Neutrophil (primary cell): ENCODE data around the gene FAM117B.

Experiments
- H3K27ac ChIP-seq: fragments of 200-600 bp; sonication (generic); 2 replicates; pipeline ENCODE4 v1.5.1; 2016; ENCODE audit warnings: mild to moderate bottlenecking, moderate library complexity
- H3K27me3 ChIP-seq: fragments of 200-600 bp; sonication (generic); 2 replicates; pipeline ENCODE4 v1.6.0; 2016; ENCODE audit warnings: mild to moderate bottlenecking
- H3K36me3 ChIP-seq: fragments of 200-600 bp; sonication (generic); 2 replicates; pipeline ENCODE4 v1.5.1; 2017
- H3K4me1 ChIP-seq, 2 experiments: fragments of 200-600 bp in 1 of 2; sonication (generic) in 1 of 2; 1 replicate in 1 of 2; 2 replicates in 1 of 2; pipeline versions ENCODE4 v1.5.1 to v1.6.1; 2013 to 2016; ENCODE audit warnings: low read depth in 1 of 2, low read length in 1 of 2, mild to moderate bottlenecking in 1 of 2, moderate library complexity in 1 of 2; ENCODE audit not compliant: control insufficient read depth in 1 of 2, insufficient read depth in 1 of 2
- H3K4me3 ChIP-seq, 2 experiments: fragments of 200-600 bp in 1 of 2; sonication (generic) in 1 of 2; 1 replicate in 1 of 2; 2 replicates in 1 of 2; pipeline ENCODE4 v1.5.1; 2013 to 2016; ENCODE audit warnings: low read depth in 1 of 2, low read length in 1 of 2, mild to moderate bottlenecking in 1 of 2, moderate library complexity in 1 of 2
- H3K9me3 ChIP-seq: fragments of 200-600 bp; sonication (generic); 2 replicates; pipeline ENCODE4 v1.5.1; 2016
- TF ChIP-seq, protein P1 (sequence below): fragments of 200-600 bp; sonication (generic); IDR thresholded peaks from 2 replicates; pipeline ENCODE4 v1.5.1; 2016; ENCODE audit warnings: antibody characterized with exemption

The FAM117B gene

DNA sequence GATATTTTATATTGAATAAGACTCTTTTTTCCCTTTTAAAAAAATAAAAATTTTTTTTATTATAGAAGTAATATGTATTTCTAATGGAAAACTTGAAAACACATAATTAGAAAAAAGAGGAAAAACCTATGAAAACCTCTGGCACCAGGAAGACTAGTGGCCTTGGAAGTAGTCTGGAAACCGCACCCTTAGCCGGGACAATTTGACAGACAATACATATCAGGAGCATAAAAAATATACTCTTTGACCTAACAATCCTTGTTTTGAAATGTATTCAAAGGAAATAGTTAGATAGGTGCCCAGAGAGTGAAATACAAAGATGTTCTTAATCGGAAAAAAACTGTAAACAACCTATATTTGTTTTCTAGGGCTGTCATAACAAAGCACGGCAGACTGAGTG, 34.9 kb upstream of the FAM117B start:
- TF ChIP-seq, protein P1, sequence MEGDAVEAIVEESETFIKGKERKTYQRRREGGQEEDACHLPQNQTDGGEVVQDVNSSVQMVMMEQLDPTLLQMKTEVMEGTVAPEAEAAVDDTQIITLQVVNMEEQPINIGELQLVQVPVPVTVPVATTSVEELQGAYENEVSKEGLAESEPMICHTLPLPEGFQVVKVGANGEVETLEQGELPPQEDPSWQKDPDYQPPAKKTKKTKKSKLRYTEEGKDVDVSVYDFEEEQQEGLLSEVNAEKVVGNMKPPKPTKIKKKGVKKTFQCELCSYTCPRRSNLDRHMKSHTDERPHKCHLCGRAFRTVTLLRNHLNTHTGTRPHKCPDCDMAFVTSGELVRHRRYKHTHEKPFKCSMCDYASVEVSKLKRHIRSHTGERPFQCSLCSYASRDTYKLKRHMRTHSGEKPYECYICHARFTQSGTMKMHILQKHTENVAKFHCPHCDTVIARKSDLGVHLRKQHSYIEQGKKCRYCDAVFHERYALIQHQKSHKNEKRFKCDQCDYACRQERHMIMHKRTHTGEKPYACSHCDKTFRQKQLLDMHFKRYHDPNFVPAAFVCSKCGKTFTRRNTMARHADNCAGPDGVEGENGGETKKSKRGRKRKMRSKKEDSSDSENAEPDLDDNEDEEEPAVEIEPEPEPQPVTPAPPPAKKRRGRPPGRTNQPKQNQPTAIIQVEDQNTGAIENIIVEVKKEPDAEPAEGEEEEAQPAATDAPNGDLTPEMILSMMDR: no peak
- no peak overlapping the region for H3K27ac ChIP-seq
- no peaks in the 10 kb centered on the region for H3K9me3 ChIP-seq
- H3K4me1 ChIP-seq: no peaks in the 10 kb centered on the region
- no peak overlapping the region for H3K4me3 ChIP-seq
- H3K36me3 ChIP-seq: no peaks in the 10 kb centered on the region
- no peaks in the 10 kb centered on the region for H3K27me3 ChIP-seq

DNA sequence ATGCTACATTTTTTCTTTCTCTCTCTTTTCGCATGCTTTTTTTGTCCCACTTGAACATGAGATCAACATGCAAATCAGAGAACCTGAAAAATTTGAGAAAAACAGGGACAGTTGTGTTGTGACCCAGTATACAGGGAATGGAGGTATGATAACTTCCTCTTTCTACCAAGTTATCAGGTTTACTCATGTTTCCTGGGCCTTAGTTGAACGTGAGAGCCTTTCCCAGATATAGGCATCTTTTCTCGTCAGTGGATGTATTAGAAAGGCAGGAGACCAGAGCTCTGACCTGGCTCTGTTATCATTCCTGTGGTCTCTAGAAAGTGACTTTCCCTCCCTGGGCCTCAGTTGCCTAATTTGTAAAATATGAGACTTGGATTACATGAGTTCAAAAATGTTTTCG, 30.1 kb upstream of the FAM117B start:
- peaks cover 9 to 15% of the 10 kb centered on the region in 2 experiments for H3K4me1 ChIP-seq
- H3K9me3 ChIP-seq: no peaks in the 10 kb centered on the region
- no peaks in the 10 kb centered on the region for H3K36me3 ChIP-seq
- H3K27ac ChIP-seq: no peak overlapping the region
- TF ChIP-seq, protein P1: no peak
- H3K4me3 ChIP-seq: no peak overlapping the region
- no peaks in the 10 kb centered on the region for H3K27me3 ChIP-seq

DNA sequence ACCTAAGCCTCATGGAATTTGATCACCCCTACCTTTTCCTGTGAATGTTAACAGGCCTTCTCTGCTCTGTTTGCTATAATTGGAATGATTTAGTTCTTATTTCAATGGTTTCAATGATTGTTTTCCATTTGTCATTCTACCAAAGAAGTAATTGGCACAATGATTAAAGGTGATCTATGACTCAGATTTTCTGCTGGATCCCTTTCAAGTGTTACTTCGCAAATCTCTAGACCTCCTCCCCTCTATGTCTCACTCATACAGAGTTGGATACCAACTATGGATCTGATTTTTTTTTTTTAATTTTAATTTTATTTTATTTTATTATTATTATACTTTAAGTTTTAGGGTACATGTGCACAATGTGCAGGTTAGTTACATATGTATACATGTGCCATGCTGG, 29.6 kb upstream of the FAM117B start:
- TF ChIP-seq, protein P1: no peak
- H3K4me3 ChIP-seq: no peak overlapping the region
- peaks cover 9 to 17% of the 10 kb centered on the region in 2 experiments for H3K4me1 ChIP-seq
- no peaks in the 10 kb centered on the region for H3K36me3 ChIP-seq
- H3K9me3 ChIP-seq: no peaks in the 10 kb centered on the region
- no peaks in the 10 kb centered on the region for H3K27me3 ChIP-seq
- H3K27ac ChIP-seq: no peak overlapping the region

DNA sequence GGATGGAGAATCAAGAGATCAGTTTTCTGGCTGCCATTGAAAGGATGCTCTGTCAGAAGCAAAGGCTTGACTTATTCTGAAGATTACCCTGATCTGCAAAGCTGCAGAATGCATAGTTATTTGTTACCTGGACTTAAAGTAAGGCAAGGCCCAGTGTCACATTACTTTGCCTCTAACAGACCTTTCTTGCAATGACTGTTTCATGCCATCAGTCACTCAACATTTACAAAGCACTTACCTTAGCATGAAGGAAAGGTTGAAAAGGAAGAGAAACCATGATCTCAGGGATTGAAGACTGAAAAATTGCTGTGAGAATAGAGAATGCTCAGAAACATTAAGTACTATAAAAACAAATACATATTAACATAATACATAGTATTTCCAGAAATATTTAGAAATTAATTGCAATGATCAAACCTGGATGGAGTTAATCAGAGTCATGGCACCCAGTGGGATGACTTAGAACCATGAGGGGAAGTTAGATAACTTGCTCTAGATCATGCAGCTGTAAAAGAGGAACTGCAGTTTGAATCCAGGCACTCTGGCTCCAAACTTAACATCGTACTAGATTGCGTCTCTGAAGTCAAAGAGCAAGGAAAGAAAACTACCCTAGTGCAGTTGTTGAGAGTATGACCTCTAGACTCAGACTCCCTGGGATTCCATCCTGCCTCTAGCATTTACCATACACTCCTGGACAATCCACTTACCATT, 26.5 kb upstream of the FAM117B start:
- Histone ChIP-seq H3K36me3 (no peaks in the 10 kb centered on the region), H3K9me3 (no peaks in the 10 kb centered on the region), H3K4me3 (no peak overlapping the region), H3K27ac (no peak overlapping the region), H3K27me3 (no peaks in the 10 kb centered on the region), H3K4me1 (peaks cover 9 to 17% of the 10 kb centered on the region in 2 experiments)
- TF ChIP-seq, protein P1: no peak

DNA sequence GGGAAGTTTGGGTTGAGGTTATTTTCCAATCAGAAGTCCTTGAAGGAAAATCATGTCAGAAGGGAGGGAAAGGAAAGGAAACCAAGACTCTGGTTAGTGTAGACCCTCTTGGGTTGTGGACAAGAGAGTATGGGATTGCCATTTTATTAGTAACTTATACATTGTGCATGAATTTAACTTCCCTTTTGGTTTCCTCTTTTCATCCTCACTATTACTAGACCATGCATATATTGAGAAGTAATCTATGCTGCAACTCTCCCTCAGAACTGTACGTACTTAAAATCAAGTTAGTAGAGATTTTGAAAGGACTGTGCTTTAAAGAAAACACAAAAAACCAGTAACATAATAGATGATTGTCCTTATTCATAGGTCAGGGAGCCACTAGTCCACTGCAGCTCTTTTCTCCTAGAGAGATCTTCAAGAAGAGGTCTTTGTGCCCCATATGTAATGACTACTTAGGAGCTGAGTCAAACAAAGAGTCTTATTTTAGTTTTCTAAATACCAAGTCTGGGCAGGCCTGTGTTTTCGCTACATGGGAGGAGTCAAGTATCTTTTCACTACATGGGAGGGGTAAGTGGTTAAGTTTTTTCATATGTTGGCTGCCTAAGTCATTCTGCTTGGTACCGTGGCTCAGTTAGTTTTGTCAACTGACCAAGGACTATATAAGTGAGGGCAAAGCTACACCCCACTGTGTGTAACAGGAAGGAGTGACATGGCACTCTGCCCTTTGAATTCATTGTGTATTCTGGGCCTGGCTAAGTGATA, 25.2 kb upstream of the FAM117B start:
- peak overlapping the region; percentile 16 for H3K27ac ChIP-seq
- H3K27me3 ChIP-seq: no peaks in the 10 kb centered on the region
- no peak overlapping the region for H3K4me3 ChIP-seq
- TF ChIP-seq, protein P1: no peak
- H3K4me1 ChIP-seq: peaks cover 9 to 17% of the 10 kb centered on the region in 2 experiments
- no peaks in the 10 kb centered on the region for H3K36me3 ChIP-seq
- H3K9me3 ChIP-seq: no peaks in the 10 kb centered on the region
